Stimulated activated CD8-positive, alpha-beta memory T cell treated with anti-CD3 and anti-CD28 coated beads, Interleukin-2, amount 100 ng/mL, for 1 hour (primary cell): ENCODE measurements around the gene RETREG1.
"Not testable (repeated sequence)": the region's sequence is repeated elsewhere in the genome, so short reads cannot be mapped to it uniquely, and the experiment has no call there.

Experiments
- DNase-seq, 2 donors: peaks; one replicate each; pipeline ENCODE4 v3.0.0-alpha.2; 2020; ENCODE audit warnings: low read depth in 2 of 2

Gene RETREG1

GRCh38 chr5:16615741-16616535 is 859 bp downstream of the RETREG1 start:
- no peak for DNase-seq

- no peak for DNase-seq
Observed at GRCh38 chr5:16612007-16612406, 4.8 kb downstream of the RETREG1 start.

- DNase-seq = not testable (repeated sequence)
Observed at GRCh38 chr5:16610896-16611295, 5.9 kb downstream of the RETREG1 start.

- DNase-seq = no peak
Observed at GRCh38 chr5:16609412-16609811, 7.4 kb downstream of the RETREG1 start.

- no peak for DNase-seq
Observed at GRCh38 chr5:16606628-16607027, 10.2 kb downstream of the RETREG1 start.

- no peak for DNase-seq
Observed at GRCh38 chr5:16603701-16604100, 13.1 kb downstream of the RETREG1 start.

- no peak for DNase-seq
Observed at GRCh38 chr5:16603295-16603694, 13.5 kb downstream of the RETREG1 start.

- DNase-seq = no peak
Observed at GRCh38 chr5:16602182-16602581, 14.6 kb downstream of the RETREG1 start.

- DNase-seq = no peak
Observed at GRCh38 chr5:16600946-16601345, 15.9 kb downstream of the RETREG1 start.

- no peak for DNase-seq
Observed at GRCh38 chr5:16600397-16600796, 16.4 kb downstream of the RETREG1 start.

- no peak for DNase-seq
Observed at GRCh38 chr5:16597946-16598694, 18.7 kb downstream of the RETREG1 start.

GRCh38 chr5:16596581-16596940 is 20.2 kb downstream of the RETREG1 start:
- no peak for DNase-seq

GRCh38 chr5:16595881-16596580 is 20.8 kb downstream of the RETREG1 start:
- no peak for DNase-seq

GRCh38 chr5:16593628-16594027 is 23.2 kb downstream of the RETREG1 start:
- no peak for DNase-seq

- no peak for DNase-seq
Observed at GRCh38 chr5:16593013-16593412, 23.8 kb downstream of the RETREG1 start.

GRCh38 chr5:16592255-16592654 is 24.5 kb downstream of the RETREG1 start:
- DNase-seq = no peak

- no peak for DNase-seq
Observed at GRCh38 chr5:16590685-16591084, 26.1 kb downstream of the RETREG1 start.

- DNase-seq = no peak
Observed at GRCh38 chr5:16589658-16590057, 27.1 kb downstream of the RETREG1 start.

- no peak for DNase-seq
Observed at GRCh38 chr5:16588434-16589214, 28.2 kb downstream of the RETREG1 start.

- DNase-seq = no peak
Observed at GRCh38 chr5:16586556-16586955, 30.2 kb downstream of the RETREG1 start.

GRCh38 chr5:16585041-16585667 is 31.6 kb downstream of the RETREG1 start:
- DNase-seq = no peak
